Esophagus muscularis mucosa (tissue), 3 donors: ENCODE measurements around the gene SRMS.

Experiments used
- CTCF ChIP-seq, 3 experiments: fragments of 200-600 bp in 2 of 3; fragments of 450-650 bp in 1 of 3; sonication (generic) in 2 of 3; IDR thresholded peaks; one replicate each; pipeline ENCODE4 v1.5.1; 2017 to 2019; ENCODE audit warnings: antibody characterized with exemption in 3 of 3, mild to moderate bottlenecking in 2 of 3, moderate library complexity in 1 of 3
- POLR2AphosphoS5 ChIP-seq, 2 donors: sonication (generic); formaldehyde crosslinking; IDR thresholded peaks; one replicate each; pipeline ENCODE4 v1.6.1; 2017; ENCODE audit warnings: antibody characterized with exemption in 2 of 2

- TF ChIP-seq CTCF (IDR thresholded peaks at IDR 0.05), result no peak
- no peak for TF ChIP-seq POLR2AphosphoS5 (IDR thresholded peaks at IDR 0.05)
Measured at GRCh38 chr20:63557481-63557891, 9.9 kb upstream of the SRMS start.
